Thoracic aorta (tissue), 2 donors: Measurements from ENCODE around the gene SIX6. TPM values are rescaled to one million over a fixed set of nuclear protein-coding genes. Genes with fewer than 3 reads are reported as not detected.

ENCODE experiments used
- ATAC-seq: fragments of 150-250 bp; one replicate; pipeline ENCODE4 v1.8.0; 2017; ENCODE audit warnings: low read depth; ENCODE audit not compliant: insufficient number of reproducible peaks, low FRiP score
- DNase-seq: peaks from one replicate; pipeline ENCODE4 v3.0.0-alpha.2; 2020; ENCODE audit warnings: low spot score
- H3K27ac ChIP-seq, 2 donors: fragments of 200-600 bp; sonication (generic); 1 replicate in 1 of 2; 2 replicates in 1 of 2; pipeline ENCODE4 v1.5.1; 2016; ENCODE audit warnings: mild to moderate bottlenecking in 2 of 2, moderate library complexity in 2 of 2
- H3K27me3 ChIP-seq: fragments of 200-600 bp; sonication (generic); replicated peaks from 2 replicates; pipeline ENCODE4 v1.6.0; 2016; ENCODE audit warnings: mild to moderate bottlenecking; ENCODE audit not compliant: insufficient read depth
- H3K36me3 ChIP-seq: fragments of 200-600 bp; sonication (generic); one replicate; pipeline ENCODE4 v1.5.1; 2016
- H3K4me1 ChIP-seq, 2 donors: fragments of 200-600 bp; sonication (generic); 1 replicate in 1 of 2; 2 replicates in 1 of 2; pipeline versions ENCODE4 v1.5.1 to v1.6.0; 2016; ENCODE audit warnings: low read depth in 2 of 2, mild to moderate bottlenecking in 1 of 2; ENCODE audit not compliant: control insufficient read depth in 1 of 2
- H3K4me3 ChIP-seq: fragments of 200-600 bp; sonication (generic); 2 replicates; pipeline ENCODE4 v1.5.1; 2016; ENCODE audit warnings: mild to moderate bottlenecking
- H3K9me3 ChIP-seq: fragments of 200-600 bp; sonication (generic); 2 replicates; pipeline ENCODE4 v1.5.1; 2016
- total RNA-seq, 2 donors: library from RNA; depleted of rRNA; stranded (reverse); fragments of >200 nt; gene quantifications; one replicate each; pipeline versions ENCODE4 v1.1.0 to v1.2.3, GENCODE V29; 2016
- TF ChIP-seq, protein P1 (sequence below): fragments of 200-600 bp; sonication (generic); IDR thresholded peaks from one replicate; pipeline ENCODE4 v1.5.1; 2019; ENCODE audit warnings: antibody characterized with exemption

SIX6 gene
- total RNA-seq, 2 donors from 2014 or later = not detected

DNA sequence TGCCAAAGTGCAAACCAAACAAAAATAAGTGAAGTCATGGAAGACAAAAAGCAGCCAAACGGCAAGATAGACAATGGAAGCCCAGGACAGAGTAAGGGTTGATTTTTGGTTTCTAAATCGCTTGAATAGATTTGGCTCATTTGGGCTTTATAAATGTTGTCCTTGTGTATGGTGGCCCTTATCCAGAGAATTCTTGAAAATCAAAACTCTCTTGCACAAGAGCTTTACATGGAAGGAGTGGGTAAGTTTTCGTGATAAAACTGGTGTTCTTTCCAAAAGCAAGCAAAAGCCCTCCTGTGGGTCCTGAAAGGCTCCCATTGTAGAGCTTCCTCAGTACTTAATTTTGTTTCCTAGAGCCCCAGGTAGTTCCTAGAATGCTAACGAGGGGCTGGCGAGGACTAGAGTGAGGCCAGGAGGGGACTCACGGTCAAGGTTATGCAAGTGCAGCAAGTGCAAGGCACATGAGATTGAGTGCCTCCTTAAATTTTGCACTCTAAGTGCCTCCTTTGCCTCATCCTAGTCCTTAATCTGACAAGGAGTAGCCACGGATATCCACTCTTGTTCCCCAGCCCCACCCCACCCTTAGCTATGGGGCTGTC is 4.1 kb downstream of the SIX6 start:
- TF ChIP-seq, protein P1, sequence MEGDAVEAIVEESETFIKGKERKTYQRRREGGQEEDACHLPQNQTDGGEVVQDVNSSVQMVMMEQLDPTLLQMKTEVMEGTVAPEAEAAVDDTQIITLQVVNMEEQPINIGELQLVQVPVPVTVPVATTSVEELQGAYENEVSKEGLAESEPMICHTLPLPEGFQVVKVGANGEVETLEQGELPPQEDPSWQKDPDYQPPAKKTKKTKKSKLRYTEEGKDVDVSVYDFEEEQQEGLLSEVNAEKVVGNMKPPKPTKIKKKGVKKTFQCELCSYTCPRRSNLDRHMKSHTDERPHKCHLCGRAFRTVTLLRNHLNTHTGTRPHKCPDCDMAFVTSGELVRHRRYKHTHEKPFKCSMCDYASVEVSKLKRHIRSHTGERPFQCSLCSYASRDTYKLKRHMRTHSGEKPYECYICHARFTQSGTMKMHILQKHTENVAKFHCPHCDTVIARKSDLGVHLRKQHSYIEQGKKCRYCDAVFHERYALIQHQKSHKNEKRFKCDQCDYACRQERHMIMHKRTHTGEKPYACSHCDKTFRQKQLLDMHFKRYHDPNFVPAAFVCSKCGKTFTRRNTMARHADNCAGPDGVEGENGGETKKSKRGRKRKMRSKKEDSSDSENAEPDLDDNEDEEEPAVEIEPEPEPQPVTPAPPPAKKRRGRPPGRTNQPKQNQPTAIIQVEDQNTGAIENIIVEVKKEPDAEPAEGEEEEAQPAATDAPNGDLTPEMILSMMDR = no peak
- H3K36me3 ChIP-seq = no peaks in the 10 kb centered on the region
- ATAC-seq (no peak), DNase-seq (no peak)
- H3K27ac ChIP-seq = no peak overlapping the region
- peaks cover 31% of the 10 kb centered on the region for H3K27me3 ChIP-seq
- H3K9me3 ChIP-seq = no peaks in the 10 kb centered on the region
- no peak overlapping the region for H3K4me3 ChIP-seq
- H3K4me1 ChIP-seq = peaks cover 6 to 39% of the 10 kb centered on the region in 2 donors

GRCh38 chr14:60514378-60514740 is 5.4 kb downstream of the SIX6 start:
- no peak for ATAC-seq
- Histone ChIP-seq H3K27me3 (peaks cover 23% of the 10 kb centered on the region), H3K4me3 (peak overlapping the region; percentile 63)

DNA sequence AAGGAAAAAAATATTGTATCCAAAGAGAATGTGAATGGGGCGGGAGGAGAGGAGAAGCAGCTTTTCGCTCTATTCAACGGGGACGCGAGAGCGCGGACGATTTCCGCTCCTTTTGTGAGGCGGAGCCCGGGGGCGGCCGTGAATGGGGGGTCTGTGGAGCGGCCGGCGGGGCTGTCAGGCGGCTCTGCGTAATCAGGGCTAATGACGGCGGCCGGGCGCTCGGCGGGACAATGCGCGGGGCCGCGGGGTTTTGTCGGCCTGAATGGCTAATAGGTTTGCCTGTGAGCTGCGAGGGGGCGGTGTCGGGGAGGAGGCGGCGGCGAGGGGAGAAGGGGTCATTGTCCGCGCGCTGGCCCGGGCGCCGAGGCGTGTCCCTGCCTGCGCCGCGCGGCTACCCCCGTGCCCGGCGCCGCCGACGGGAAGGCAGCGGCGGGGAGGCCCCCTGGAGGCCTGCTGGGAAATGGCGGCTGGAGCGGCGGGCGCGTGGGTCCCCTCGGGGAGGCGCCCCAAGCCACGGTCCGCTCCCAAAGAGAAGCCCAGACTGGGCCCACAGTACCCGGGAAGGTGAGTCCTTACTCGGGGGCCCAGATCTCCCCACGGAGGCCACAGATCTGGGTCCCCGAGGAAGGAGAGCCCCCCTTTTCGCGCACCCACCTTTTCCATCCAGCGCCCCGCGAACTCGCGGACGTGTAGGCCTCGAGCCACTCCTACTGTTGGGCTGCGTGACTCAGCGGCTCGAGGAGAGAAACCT is 6.0 kb downstream of the SIX6 start:
- Histone ChIP-seq H3K27ac (no peak overlapping the region), H3K36me3 (no peaks in the 10 kb centered on the region), H3K4me3 (peak overlapping the region; percentile 63), H3K4me1 (peaks cover 6 to 29% of the 10 kb centered on the region in 2 donors), H3K27me3 (peaks cover 17% of the 10 kb centered on the region), H3K9me3 (no peaks in the 10 kb centered on the region)
- ATAC-seq (no peak), DNase-seq (no peak)
- TF ChIP-seq, protein P1 = peak; percentile 26

More at GRCh38 chr14:60514378-60514740, 5.4 kb downstream of the SIX6 start:
- Histone ChIP-seq H3K27ac (no peak overlapping the region), H3K4me1 (peaks cover 6 to 35% of the 10 kb centered on the region in 2 donors), H3K9me3 (no peaks in the 10 kb centered on the region), H3K36me3 (no peaks in the 10 kb centered on the region)
- TF ChIP-seq, protein P1 = no peak
- DNase-seq = no peak

DNA sequence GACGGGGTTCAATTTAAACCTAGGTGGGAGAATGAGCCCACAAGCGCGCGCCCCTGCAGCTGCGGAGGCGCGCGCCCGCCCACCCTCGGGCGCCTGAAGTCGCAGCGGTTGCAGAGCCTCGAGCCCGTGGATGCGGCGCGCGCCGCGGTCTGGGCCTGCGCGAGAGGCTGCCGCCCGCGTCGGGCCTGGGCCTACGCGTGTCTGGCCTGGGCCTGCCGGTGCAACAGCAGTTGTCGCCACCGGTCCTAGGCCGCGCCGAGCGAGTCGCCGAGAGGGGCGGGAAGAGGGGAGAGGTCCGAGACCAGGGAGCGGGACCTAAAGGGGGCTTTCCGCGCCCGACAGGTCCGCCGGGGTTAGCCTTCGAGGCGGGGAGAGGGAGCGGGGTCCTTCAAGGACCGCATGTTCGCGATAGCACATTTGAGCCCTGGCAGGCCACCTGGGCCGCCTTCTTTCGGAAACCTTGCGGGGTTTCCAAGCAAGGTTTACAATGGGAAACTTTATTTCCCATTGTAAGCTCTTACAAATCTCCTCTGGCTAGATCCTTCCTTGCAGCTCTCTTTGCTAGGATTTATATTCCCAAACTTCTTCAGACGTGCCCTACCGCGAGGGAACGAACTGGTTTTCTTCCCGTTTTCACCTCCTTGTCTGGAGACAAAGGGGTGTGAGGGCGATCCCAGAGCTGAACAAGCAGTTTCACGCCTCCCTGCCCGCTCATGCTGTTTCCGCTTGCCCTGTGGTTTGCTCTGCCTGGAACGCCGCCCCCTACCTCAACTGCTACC is 6.8 kb downstream of the SIX6 start:
- Histone ChIP-seq H3K27me3 (peaks cover 15% of the 10 kb centered on the region), H3K36me3 (no peaks in the 10 kb centered on the region), H3K4me1 (peaks cover 6 to 21% of the 10 kb centered on the region in 2 donors), H3K4me3 (peak overlapping the region; percentile 63), H3K27ac (no peak overlapping the region), H3K9me3 (no peaks in the 10 kb centered on the region)
- no peak for ATAC-seq
- TF ChIP-seq, protein P1 = no peak
- no peak for DNase-seq

DNA sequence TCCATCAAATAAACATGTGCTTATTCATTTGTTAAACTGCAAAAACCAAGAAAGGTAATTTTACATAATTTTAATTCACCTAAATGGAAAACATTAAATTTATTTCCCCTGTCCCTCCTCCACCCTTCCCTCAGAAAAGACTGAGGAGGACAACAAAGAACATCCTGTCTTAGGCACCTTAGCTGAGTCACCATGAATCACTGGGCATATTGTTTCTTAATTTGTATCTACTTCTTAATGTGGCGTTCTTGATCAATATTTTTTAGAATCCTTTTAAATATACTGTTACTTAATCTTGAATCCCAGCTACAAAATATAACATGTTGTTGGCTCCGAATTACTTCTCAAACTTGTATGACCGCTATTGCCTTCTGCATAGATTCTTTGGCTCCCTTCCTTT is 23.5 kb downstream of the SIX6 start:
- Histone ChIP-seq H3K4me1 (no peaks in the 10 kb centered on the region), H3K27me3 (no peaks in the 10 kb centered on the region), H3K9me3 (no peaks in the 10 kb centered on the region), H3K27ac (no peak overlapping the region), H3K36me3 (no peaks in the 10 kb centered on the region), H3K4me3 (no peak overlapping the region)
- TF ChIP-seq, protein P1 = no peak
- no peak for ATAC-seq
- no peak for DNase-seq
